Measurements from ENCODE around the gene CCDC54. TPM values are rescaled to one million over a fixed set of nuclear protein-coding genes. Genes with fewer than 3 reads are reported as not detected.

CCDC54 gene
- total RNA-seq, 1 experiment from 2014 or later, result not detected

GRCh38 chr3:107394502-107394901 lies 17.3 kb downstream of the CCDC54 start:
- ChIA-PET POLR2A (no interaction called here), CTCF (no interaction called here)
- peak; percentile 72 for ATAC-seq
- DNase-seq (ENCODE audit: low spot score), result no peak
- no peak for TF ChIP-seq GTF2I (CRISPR knock-in tag; conservative IDR thresholded peaks at IDR 0.05)
- TF ChIP-seq CDX4 (CRISPR knock-in tag; IDR thresholded peaks at IDR 0.05; ENCODE audit: borderline replicate concordance), result no peak
- no peak for TF ChIP-seq PRRX2 (CRISPR knock-in tag; IDR thresholded peaks at IDR 0.05)
- TF ChIP-seq AR (CRISPR knock-in tag; IDR thresholded peaks at IDR 0.05), result no peak
- TF ChIP-seq CREM (CRISPR knock-in tag; IDR thresholded peaks at IDR 0.05), result no peak
- no peak for TF ChIP-seq MAX (CRISPR knock-in tag; IDR thresholded peaks at IDR 0.05)
- TF ChIP-seq SMAD3 (CRISPR knock-in tag; IDR thresholded peaks at IDR 0.05; ENCODE audit: borderline replicate concordance), result no peak
- TF ChIP-seq MXD4 (CRISPR knock-in tag; IDR thresholded peaks at IDR 0.05; ENCODE audit: borderline replicate concordance), result no peak
- TF ChIP-seq CBFB (CRISPR knock-in tag; IDR thresholded peaks at IDR 0.05; ENCODE audit: low read depth), result no peak
- no peak for TF ChIP-seq ZNF138 (CRISPR knock-in tag; conservative IDR thresholded peaks at IDR 0.05)
- no peak for TF ChIP-seq NR2C2 (CRISPR knock-in tag; IDR thresholded peaks at IDR 0.05)
- TF ChIP-seq CREB1 (CRISPR knock-in tag; IDR thresholded peaks at IDR 0.05), result no peak
- TF ChIP-seq USF1 (CRISPR knock-in tag; IDR thresholded peaks at IDR 0.05), result no peak
- no peak for TF ChIP-seq GABPB1 (CRISPR knock-in tag; IDR thresholded peaks at IDR 0.05)
- no peak for TF ChIP-seq ZNF425 (CRISPR knock-in tag; conservative IDR thresholded peaks at IDR 0.05)
- TF ChIP-seq IRF2 (CRISPR knock-in tag; IDR thresholded peaks at IDR 0.05; ENCODE audit: borderline replicate concordance, low read depth), result no peak
- no peak for TF ChIP-seq HMGXB4 (CRISPR knock-in tag; IDR thresholded peaks at IDR 0.05)
- no peak overlapping the region; the same call in 1 of the 2 replicates for H3K4me3 Mint-ChIP-seq
- peaks cover 16% of the 10 kb centered on the region for H3K4me1 Mint-ChIP-seq
- H3K27me3 Mint-ChIP-seq (ENCODE audit: low read depth), result no peaks in the 10 kb centered on the region
- 0 out of 2 replicates have a peak, but pooled peaks cover 3% of the 10 kb centered on the region for H3K9me3 Mint-ChIP-seq
- H3K36me3 Mint-ChIP-seq, result no peaks in the 10 kb centered on the region
- H3K27ac Mint-ChIP-seq, result no peak overlapping the region

GRCh38 chr3:107395066-107395465 lies 17.8 kb downstream of the CCDC54 start:
- ATAC-seq (no peak), DNase-seq (ENCODE audit: low spot score) (no peak)
- H3K4me1 Mint-ChIP-seq, result peaks cover 14% of the 10 kb centered on the region
- CTCF ChIA-PET, result interaction anchor here (1.4 kb wide), 1 partner anchor 26 kb away, joined by 5 read pairs; no protein-coding TSS in a partner anchor
- H3K27ac Mint-ChIP-seq, result no peak overlapping the region
- H3K27me3 Mint-ChIP-seq (ENCODE audit: low read depth), result no peaks in the 10 kb centered on the region
- 0 out of 2 replicates have a peak, but pooled peaks cover 3% of the 10 kb centered on the region for H3K9me3 Mint-ChIP-seq
- H3K4me3 Mint-ChIP-seq, result no peak overlapping the region
- H3K36me3 Mint-ChIP-seq, result no peaks in the 10 kb centered on the region
- POLR2A ChIA-PET, result interaction anchor here (0.5 kb wide), 1 partner anchor 173 kb away, joined by 3 read pairs; no protein-coding TSS in a partner anchor
- TF ChIP-seq ZNF423 (CRISPR knock-in tag; IDR thresholded peaks at IDR 0.05), result no peak
- TF ChIP-seq ETV6 (CRISPR knock-in tag; IDR thresholded peaks at IDR 0.05), result no peak
- TF ChIP-seq FOXP4 (CRISPR knock-in tag; IDR thresholded peaks at IDR 0.05), result no peak
- TF ChIP-seq OVOL2 (CRISPR knock-in tag; IDR thresholded peaks at IDR 0.05; ENCODE audit: borderline replicate concordance), result no peak
- TF ChIP-seq STAT6 (CRISPR knock-in tag; conservative IDR thresholded peaks at IDR 0.05; ENCODE audit: low read depth), result no peak
- TF ChIP-seq ZNF219 (CRISPR knock-in tag; IDR thresholded peaks at IDR 0.05; ENCODE audit: borderline replicate concordance), result no peak
- no peak for TF ChIP-seq SOX15 (CRISPR knock-in tag; IDR thresholded peaks at IDR 0.05)
